ENCODE data around the gene TRIM75.
"Not testable (repeated sequence)": the region's sequence is repeated elsewhere in the genome, so short reads cannot be mapped to it uniquely, and the experiment has no call there.

The TRIM75 gene

GRCh38 chr4:165060938-165061337 is 7.3 kb downstream of the TRIM75 start:
- TF ChIP-seq, protein P1, sequence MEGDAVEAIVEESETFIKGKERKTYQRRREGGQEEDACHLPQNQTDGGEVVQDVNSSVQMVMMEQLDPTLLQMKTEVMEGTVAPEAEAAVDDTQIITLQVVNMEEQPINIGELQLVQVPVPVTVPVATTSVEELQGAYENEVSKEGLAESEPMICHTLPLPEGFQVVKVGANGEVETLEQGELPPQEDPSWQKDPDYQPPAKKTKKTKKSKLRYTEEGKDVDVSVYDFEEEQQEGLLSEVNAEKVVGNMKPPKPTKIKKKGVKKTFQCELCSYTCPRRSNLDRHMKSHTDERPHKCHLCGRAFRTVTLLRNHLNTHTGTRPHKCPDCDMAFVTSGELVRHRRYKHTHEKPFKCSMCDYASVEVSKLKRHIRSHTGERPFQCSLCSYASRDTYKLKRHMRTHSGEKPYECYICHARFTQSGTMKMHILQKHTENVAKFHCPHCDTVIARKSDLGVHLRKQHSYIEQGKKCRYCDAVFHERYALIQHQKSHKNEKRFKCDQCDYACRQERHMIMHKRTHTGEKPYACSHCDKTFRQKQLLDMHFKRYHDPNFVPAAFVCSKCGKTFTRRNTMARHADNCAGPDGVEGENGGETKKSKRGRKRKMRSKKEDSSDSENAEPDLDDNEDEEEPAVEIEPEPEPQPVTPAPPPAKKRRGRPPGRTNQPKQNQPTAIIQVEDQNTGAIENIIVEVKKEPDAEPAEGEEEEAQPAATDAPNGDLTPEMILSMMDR (conservative IDR thresholded peaks at IDR 0.05; ENCODE audit: control insufficient read depth, insufficient read depth, low read depth, low read length), result peak; percentile 20

DNA sequence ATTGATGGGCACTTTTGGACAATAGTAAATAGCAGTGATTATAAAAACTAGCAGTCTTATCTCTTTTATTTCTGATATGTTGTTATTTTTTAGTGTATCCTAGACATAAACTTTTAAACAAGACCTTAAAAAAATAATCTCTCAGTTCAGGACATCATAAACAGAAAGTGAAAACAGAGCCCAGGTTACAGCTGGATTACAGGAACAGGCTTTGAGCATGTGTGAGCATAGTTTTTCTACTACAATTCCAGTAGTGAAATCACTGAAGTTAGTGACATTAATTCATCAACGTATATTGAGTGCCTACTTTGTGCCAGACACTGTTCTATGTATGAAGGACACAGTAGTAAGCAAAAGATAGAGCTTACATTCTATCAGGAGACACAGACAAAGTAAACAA is 16.9 kb downstream of the TRIM75 start:
- no peak overlapping the region for H3K4me3 ChIP-seq (ENCODE audit: control insufficient read depth, low read depth, low read length)
- DNase-seq (ENCODE audit: low read depth), result no peak
- TF ChIP-seq, protein P1 (conservative IDR thresholded peaks at IDR 0.05; ENCODE audit: control insufficient read depth, insufficient read depth, low read depth, low read length), result no peak

More at GRCh38 chr4:165060938-165061337, 7.3 kb downstream of the TRIM75 start:
- peak; percentile 2 for DNase-seq (ENCODE audit: low read depth)
- no peak overlapping the region for H3K4me3 ChIP-seq (ENCODE audit: control insufficient read depth, low read depth, low read length)

DNA sequence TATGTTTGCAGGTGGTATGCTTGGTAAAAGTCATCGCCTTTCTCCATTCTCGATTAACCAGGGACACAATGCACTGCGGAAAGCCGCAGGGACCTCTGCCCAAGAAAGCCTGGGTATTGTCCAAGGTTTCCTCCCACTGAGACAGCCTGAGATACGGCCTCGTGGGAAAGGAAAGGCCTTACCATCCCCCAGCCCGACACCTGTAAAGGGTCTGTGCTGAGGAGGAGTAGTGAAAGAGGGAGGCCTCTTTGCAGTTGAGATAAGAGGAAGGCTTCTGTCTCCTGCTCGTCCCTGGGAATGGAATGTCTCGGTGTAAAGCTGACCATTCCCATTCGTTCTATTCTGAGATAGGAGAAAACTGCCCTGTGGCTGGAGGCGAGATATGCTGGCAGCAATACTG is 19.7 kb downstream of the TRIM75 start:
- H3K4me3 ChIP-seq (ENCODE audit: control insufficient read depth, low read depth, low read length); DNase-seq (ENCODE audit: low read depth): not testable (repeated sequence)

DNA sequence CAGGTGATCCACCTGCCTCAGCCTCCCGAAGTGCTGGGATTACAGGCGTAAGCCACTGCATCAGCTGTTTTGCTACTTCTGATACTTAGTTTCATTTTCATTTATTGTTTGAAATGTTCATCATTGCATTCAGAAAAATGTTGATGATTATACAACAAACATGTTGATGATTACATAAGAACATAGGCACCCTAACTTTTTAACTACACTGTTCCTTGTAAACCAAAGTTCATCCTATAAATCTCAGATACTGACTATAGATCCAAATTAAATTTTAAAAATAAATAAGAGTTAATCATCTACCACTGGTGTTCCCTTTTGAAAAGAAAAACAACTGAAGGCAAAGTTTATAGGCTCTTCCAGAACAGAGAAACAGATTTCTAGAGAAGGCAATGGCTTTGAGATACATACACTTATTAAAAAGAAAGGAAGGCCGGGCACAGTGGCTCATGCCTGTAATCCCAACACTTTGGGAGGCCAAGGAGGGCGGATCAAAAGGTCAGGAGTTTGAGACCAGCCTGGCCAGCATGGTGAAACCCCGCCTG is 23.4 kb downstream of the TRIM75 start:
- TF ChIP-seq, protein P1 (conservative IDR thresholded peaks at IDR 0.05; ENCODE audit: control insufficient read depth, insufficient read depth, low read depth, low read length), result no peak
- no peak overlapping the region for H3K4me3 ChIP-seq (ENCODE audit: control insufficient read depth, low read depth, low read length)

DNA sequence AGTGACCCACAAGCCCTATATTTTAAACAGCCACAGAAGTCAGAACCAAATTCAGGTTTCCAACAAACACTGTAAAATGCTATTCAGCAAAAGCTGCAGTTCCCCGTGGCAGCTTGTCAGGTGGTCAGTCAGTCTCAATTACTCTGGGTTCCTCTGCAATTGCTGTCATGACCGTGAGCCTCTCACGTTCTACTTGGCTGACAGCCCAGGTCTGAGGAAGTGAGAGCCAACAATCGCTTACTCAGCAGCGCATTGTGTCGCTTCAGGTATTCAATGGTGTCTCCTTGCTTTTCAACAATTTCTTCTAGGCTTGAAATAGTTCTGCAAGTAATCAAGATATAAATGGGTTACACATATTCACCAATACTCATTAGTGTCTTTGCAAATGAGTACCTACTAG is 25.8 kb downstream of the TRIM75 start:
- H3K4me3 ChIP-seq (ENCODE audit: control insufficient read depth, low read depth, low read length), result no peak overlapping the region
- DNase-seq (ENCODE audit: low read depth), result peak; percentile 45
- TF ChIP-seq, protein P1 (conservative IDR thresholded peaks at IDR 0.05; ENCODE audit: control insufficient read depth, insufficient read depth, low read depth, low read length), result no peak

More for the DNA sequence above, 23.4 kb downstream of the TRIM75 start:
- DNase-seq (ENCODE audit: low read depth), result no peak

DNA sequence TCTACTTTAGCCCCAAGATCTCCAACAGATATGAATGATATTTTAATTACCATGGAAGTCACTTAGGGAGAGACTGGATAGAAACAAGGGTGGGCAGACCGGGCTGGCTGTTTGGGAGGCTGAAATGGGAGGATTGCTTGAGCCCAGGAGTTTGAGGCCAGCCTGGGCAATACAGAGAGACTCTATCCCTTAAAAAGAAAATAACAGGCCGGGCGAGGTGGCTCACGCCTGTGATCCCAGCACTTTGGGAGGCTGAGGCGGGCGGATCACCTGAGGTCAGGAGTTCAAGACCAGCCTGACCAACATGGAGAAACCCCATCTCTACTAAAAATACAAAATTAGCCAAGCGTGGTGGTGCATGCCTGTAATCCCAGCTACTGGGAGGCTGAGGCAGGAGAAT is 31.1 kb downstream of the TRIM75 start:
- DNase-seq (ENCODE audit: low read depth); H3K4me3 ChIP-seq (ENCODE audit: control insufficient read depth, low read depth, low read length): not testable (repeated sequence)

DNA sequence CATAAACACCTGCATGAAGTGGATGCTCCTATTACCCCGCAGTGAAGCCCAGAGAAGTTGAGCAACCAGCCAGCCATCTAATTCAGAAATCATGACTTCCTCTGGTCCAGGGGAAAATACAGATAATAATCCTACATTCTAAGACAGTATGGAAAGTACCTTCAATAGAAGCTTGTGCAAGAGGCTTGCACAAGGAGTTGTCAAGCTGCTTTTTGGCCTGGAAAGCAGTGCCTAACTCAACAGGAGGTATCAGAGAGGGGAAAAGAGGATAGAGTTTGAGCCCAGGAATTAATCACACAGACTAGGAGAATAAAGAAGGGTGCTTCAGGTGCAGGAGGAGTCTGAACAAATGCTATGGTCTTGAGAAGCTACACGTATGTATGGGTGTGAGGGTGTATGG is 32.3 kb downstream of the TRIM75 start:
- H3K4me3 ChIP-seq (ENCODE audit: control insufficient read depth, low read depth, low read length), result no peak overlapping the region
- TF ChIP-seq, protein P1 (conservative IDR thresholded peaks at IDR 0.05; ENCODE audit: control insufficient read depth, insufficient read depth, low read depth, low read length), result no peak
- no peak for DNase-seq (ENCODE audit: low read depth)

DNA sequence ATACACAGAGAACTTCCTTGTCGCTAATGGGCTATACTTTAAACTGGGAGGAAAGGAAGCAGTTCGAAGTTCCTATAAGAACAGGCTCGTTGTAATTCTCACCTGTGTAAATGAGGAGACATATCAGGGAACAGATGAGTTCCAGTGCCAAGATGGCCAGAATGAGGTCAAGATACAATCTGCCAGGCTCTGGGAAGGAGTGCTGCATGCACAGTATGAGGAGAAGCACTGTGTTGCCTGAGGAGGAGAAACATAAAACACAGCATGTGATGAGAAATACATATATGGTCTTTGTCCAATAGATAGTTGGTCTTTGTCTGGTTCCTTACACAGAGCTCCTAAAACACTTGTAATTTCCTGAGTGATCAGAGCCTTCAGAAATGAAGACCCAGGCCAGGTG is 34.7 kb downstream of the TRIM75 start:
- H3K4me3 ChIP-seq (ENCODE audit: control insufficient read depth, low read depth, low read length), result no peak overlapping the region
- DNase-seq (ENCODE audit: low read depth), result no peak
- TF ChIP-seq, protein P1 (conservative IDR thresholded peaks at IDR 0.05; ENCODE audit: control insufficient read depth, insufficient read depth, low read depth, low read length), result no peak

DNA sequence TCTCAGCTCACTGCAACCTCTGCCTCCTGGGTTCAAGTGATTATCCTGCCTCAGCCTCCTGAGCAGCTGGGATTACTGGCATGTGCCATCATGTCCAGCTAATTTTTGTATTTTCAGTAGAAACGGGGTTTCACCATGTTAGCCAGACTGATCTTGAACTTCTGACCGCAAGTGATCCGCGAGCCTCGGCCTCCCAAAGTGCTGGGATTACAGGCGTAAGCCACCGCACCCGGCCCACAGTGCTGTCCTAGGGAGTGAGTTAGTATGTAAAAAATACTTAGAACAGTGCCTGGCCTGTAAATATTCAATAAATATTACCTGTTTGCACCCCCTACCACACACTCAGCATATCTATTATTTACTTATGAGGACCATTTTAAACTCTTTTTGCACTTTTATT is 38.5 kb downstream of the TRIM75 start:
- DNase-seq (ENCODE audit: low read depth); H3K4me3 ChIP-seq (ENCODE audit: control insufficient read depth, low read depth, low read length): not testable (repeated sequence)
